CD14-positive monocyte (primary cell): ENCODE measurements around the gene DNAJB1. TPM values are rescaled to one million over a fixed set of nuclear protein-coding genes. Genes with fewer than 3 reads are reported as not detected.

Experiments
- DNase-seq, 3 donors: peaks; one replicate each; pipeline ENCODE4 v3.0.0-alpha.2; 2011 to 2022
- H2AFZ ChIP-seq: 2 replicates; pipeline ENCODE4 v1.6.0; 2012; ENCODE audit warnings: mild to moderate bottlenecking, low read depth, low read length, inconsistent platforms; ENCODE audit not compliant: insufficient read depth, poor library complexity, severe bottlenecking
- H3K27ac ChIP-seq, 2 donors: 1 replicate in 1 of 2; 2 replicates in 1 of 2; pipeline ENCODE4 v1.5.1; 2012 to 2013; ENCODE audit warnings: low read length in 2 of 2, control low read depth in 1 of 2, inconsistent platforms in 1 of 2, low read depth in 1 of 2, mild to moderate bottlenecking in 1 of 2
- H3K27me3 ChIP-seq, 2 donors: one replicate each; pipeline versions ENCODE4 v1.6.0 to v1.6.1; 2011 to 2013; ENCODE audit warnings: low read length in 2 of 2; ENCODE audit not compliant: control insufficient read depth in 2 of 2, insufficient read depth in 2 of 2
- H3K36me3 ChIP-seq, 2 donors: replicated peaks in 1 of 2; 1 replicate in 1 of 2; 2 replicates in 1 of 2; pipeline versions ENCODE4 v1.5.1 to v1.6.1; 2012 to 2013; ENCODE audit warnings: low read length in 2 of 2, control low read depth in 1 of 2, inconsistent platforms in 1 of 2, mild to moderate bottlenecking in 1 of 2; ENCODE audit not compliant: insufficient read depth in 2 of 2, control insufficient read depth in 1 of 2
- H3K4me1 ChIP-seq, 2 donors: 1 replicate in 1 of 2; 2 replicates in 1 of 2; pipeline versions ENCODE4 v1.5.1 to v1.6.1; 2012 to 2013; ENCODE audit warnings: low read length in 2 of 2, control low read depth in 1 of 2, inconsistent platforms in 1 of 2, mild to moderate bottlenecking in 1 of 2, moderate library complexity in 1 of 2; ENCODE audit not compliant: insufficient read depth in 2 of 2, control insufficient read depth in 1 of 2
- H3K4me2 ChIP-seq: replicated peaks from 2 replicates; pipeline ENCODE3; 2012; ENCODE audit warnings: low read length, moderate library complexity, mild to moderate bottlenecking; ENCODE audit not compliant: poor library complexity, severe bottlenecking; ENCODE audit errors: extremely low read depth
- H3K4me3 ChIP-seq, 3 experiments: fragments of 200-600 bp in 1 of 3; sonication (generic) in 1 of 3; replicated peaks in 1 of 3; 1 replicate in 2 of 3; 2 replicates in 1 of 3; pipeline ENCODE4 v1.5.1; 2011 to 2013; ENCODE audit warnings: low read length in 3 of 3, mild to moderate bottlenecking in 3 of 3, control low read depth in 2 of 3, low read depth in 2 of 3, inconsistent platforms in 1 of 3, moderate library complexity in 1 of 3
- H3K79me2 ChIP-seq: 2 replicates; pipeline ENCODE4 v1.6.0; 2012; ENCODE audit warnings: mild to moderate bottlenecking, control low read depth, inconsistent platforms, low read length, moderate library complexity; ENCODE audit not compliant: insufficient read depth
- H3K9ac ChIP-seq: 2 replicates; pipeline ENCODE4 v1.6.0; 2017; ENCODE audit warnings: low read length, mild to moderate bottlenecking; ENCODE audit not compliant: insufficient read depth, poor library complexity, severe bottlenecking
- H3K9me3 ChIP-seq, 2 donors: replicated peaks in 1 of 2; 1 replicate in 1 of 2; 2 replicates in 1 of 2; pipeline versions ENCODE4 v1.5.1 to v1.6.1; 2012 to 2013; ENCODE audit warnings: low read length in 2 of 2, control low read depth in 1 of 2; ENCODE audit not compliant: control insufficient read depth in 1 of 2, insufficient read depth in 1 of 2
- H4K20me1 ChIP-seq: 2 replicates; pipeline ENCODE4 v1.6.0; 2012; ENCODE audit warnings: mild to moderate bottlenecking, low read length, control low read depth, moderate library complexity; ENCODE audit not compliant: insufficient read depth
- H3K27ac Mint-ChIP-seq, 7 donors: one replicate each; pipeline ENCODE4 v1.8.0; 2020; ENCODE audit warnings: mild to moderate bottlenecking in 7 of 7, mixed read lengths in 7 of 7, moderate library complexity in 6 of 7, inconsistent platforms in 2 of 7
- H3K27me3 Mint-ChIP-seq, 3 donors: one replicate each; pipeline ENCODE4 v1.8.0; 2021 to 2022; ENCODE audit warnings: low read depth in 3 of 3, mild to moderate bottlenecking in 3 of 3, mixed read lengths in 3 of 3, moderate library complexity in 3 of 3, inconsistent platforms in 1 of 3
- H3K36me3 Mint-ChIP-seq, 2 donors: one replicate each; pipeline ENCODE4 v1.8.0; 2020; ENCODE audit warnings: mixed read lengths in 2 of 2, inconsistent platforms in 1 of 2, mild to moderate bottlenecking in 1 of 2
- H3K4me1 Mint-ChIP-seq: one replicate; pipeline ENCODE4 v1.8.0; 2020; ENCODE audit warnings: mild to moderate bottlenecking, mixed read lengths
- H3K4me3 Mint-ChIP-seq, 2 donors: one replicate each; pipeline ENCODE4 v1.8.0; 2020; ENCODE audit warnings: mild to moderate bottlenecking in 2 of 2, mixed read lengths in 2 of 2, moderate library complexity in 1 of 2
- H3K9me3 Mint-ChIP-seq, 7 donors: one replicate each; pipeline ENCODE4 v1.8.0; 2020 to 2022; ENCODE audit warnings: mixed read lengths in 7 of 7, mild to moderate bottlenecking in 6 of 7, moderate library complexity in 6 of 7, inconsistent platforms in 2 of 7
- CTCF ChIP-seq: fragments of 200-600 bp; IDR thresholded peaks from one replicate; pipeline ENCODE4 v1.8.0; 2022; ENCODE audit warnings: antibody characterized with exemption, mild to moderate bottlenecking
- WGBS: methylation state at CpG from one replicate; pipeline ENCODE4 v1.1.5; 2013; ENCODE audit warnings: missing lambda C conversion rate; ENCODE audit not compliant: insufficient coverage; 5-methylcytosine and 5-hydroxymethylcytosine counted together
- intact Hi-C, 2 donors: fragments of 100-400 bp; cut with micrococcal nuclease; formaldehyde crosslinking; loops; one replicate each; pipeline versions ENCODE4 v1.15.0 to v1.15.1; 2023
- polyA plus RNA-seq, 3 donors: library from polyadenylated mRNA; depleted of rRNA in 1 of 3; unstranded in 2 of 3; stranded (reverse) in 1 of 3; fragments of 300-500 nt in 2 of 3; fragments of >200 nt in 1 of 3; fragmentation: Illumina TruSeq in 2 of 3; gene quantifications; 1 replicate in 2 of 3; 2 replicates in 1 of 3; pipeline ENCODE4 v1.2.3, GENCODE V29; 2012 to 2021

The DNAJB1 gene
- polyA plus RNA-seq, 3 donors = 59.3 to 107 (median 70.9) TPM

- Mint-ChIP-seq H3K9me3 (no peaks in the 10 kb centered on the region), H3K36me3 (peaks cover 13 to 23% of the 10 kb centered on the region in 2 donors), H3K4me1 (peaks cover 28% of the 10 kb centered on the region), H3K27me3 (peaks cover 0 to 2% (median 0%) of the 10 kb centered on the region in 3 donors), H3K4me3 (no peak overlapping the region), H3K27ac (peak overlapping the region in 2 of 7 donors; percentile 60 to 80)
- Histone ChIP-seq H3K4me2 (no peak overlapping the region), H3K27ac (no peak overlapping the region), H3K9ac (no peak overlapping the region), H3K4me3 (no peak overlapping the region), H3K27me3 (no peaks in the 10 kb centered on the region), H2AFZ (no peak overlapping the region), H3K9me3 (no peaks in the 10 kb centered on the region), H3K36me3 (peaks cover 4 to 5% of the 10 kb centered on the region in 2 donors), H3K4me1 (peaks cover 21 to 22% of the 10 kb centered on the region in 2 donors), H3K79me2 (peaks cover 32% of the 10 kb centered on the region), H4K20me1 (peaks cover 14% of the 10 kb centered on the region)
- 95% methylated on average over 3 of the region's 6 CpGs for WGBS
- intact Hi-C loops = loop anchor here in 1 of 2 donors (10.0 kb wide), 1 partner anchor 340 kb away; no protein-coding TSS in a partner anchor
- DNase-seq = no peak
- TF ChIP-seq CTCF = no peak
Observed at GRCh38 chr19:14554382-14554812, 36.2 kb upstream of the DNAJB1 start.

GRCh38 chr19:14553939-14554243 is 35.7 kb upstream of the DNAJB1 start:
- no peak overlapping the region for H2AFZ ChIP-seq
- no peak overlapping the region for H3K9ac ChIP-seq
- peaks cover 14% of the 10 kb centered on the region for H4K20me1 ChIP-seq
- no peak overlapping the region for H3K27ac ChIP-seq
- H3K4me3 Mint-ChIP-seq = no peak overlapping the region
- 87% methylated on average over 8 of the region's 9 CpGs for WGBS
- H3K27me3 Mint-ChIP-seq = peaks cover 0 to 2% (median 0%) of the 10 kb centered on the region in 3 donors
- H3K27me3 ChIP-seq = no peaks in the 10 kb centered on the region
- H3K9me3 Mint-ChIP-seq = no peaks in the 10 kb centered on the region
- intact Hi-C loops = loop anchor here in 1 of 2 donors (10.0 kb wide), 1 partner anchor 341 kb away; no protein-coding TSS in a partner anchor
- DNase-seq = no peak
- H3K4me2 ChIP-seq = no peak overlapping the region
- TF ChIP-seq CTCF = no peak
- H3K27ac Mint-ChIP-seq = peak overlapping the region in 1 of 7 donors; percentile 64
- H3K36me3 ChIP-seq = peaks cover 4 to 10% of the 10 kb centered on the region in 2 donors
- peaks cover 21 to 22% of the 10 kb centered on the region in 2 donors for H3K4me1 ChIP-seq
- no peaks in the 10 kb centered on the region for H3K9me3 ChIP-seq
- H3K79me2 ChIP-seq = peaks cover 31% of the 10 kb centered on the region
- H3K4me3 ChIP-seq = no peak overlapping the region
- H3K4me1 Mint-ChIP-seq = peaks cover 28% of the 10 kb centered on the region
- peaks cover 13 to 28% of the 10 kb centered on the region in 2 donors for H3K36me3 Mint-ChIP-seq
